ENCODE data around the gene STUB1.

The STUB1 gene

DNA sequence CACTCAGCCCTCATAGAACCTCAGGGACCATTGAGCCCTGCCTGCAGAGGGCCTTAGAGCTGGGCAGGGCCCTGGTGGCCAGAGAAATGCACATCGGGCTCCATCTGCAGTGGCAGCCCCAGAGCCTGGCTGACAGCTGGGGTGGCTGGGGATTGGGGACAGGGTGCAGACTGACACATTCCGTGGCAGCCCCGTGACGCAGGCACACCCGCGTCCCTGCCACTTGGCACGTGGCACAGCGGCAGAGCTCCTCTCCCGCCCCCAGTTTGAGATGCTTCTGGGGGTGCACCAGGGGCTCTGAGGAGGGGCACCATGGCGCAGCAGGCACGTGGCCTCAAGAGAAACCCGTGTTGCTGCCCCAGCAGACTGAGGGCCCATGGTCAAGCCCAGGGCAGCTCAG, 23.2 kb downstream of the STUB1 start:
- H3K4me3 ChIP-seq (ENCODE audit: low read length), result no peak overlapping the region
- TF ChIP-seq, protein P1, sequence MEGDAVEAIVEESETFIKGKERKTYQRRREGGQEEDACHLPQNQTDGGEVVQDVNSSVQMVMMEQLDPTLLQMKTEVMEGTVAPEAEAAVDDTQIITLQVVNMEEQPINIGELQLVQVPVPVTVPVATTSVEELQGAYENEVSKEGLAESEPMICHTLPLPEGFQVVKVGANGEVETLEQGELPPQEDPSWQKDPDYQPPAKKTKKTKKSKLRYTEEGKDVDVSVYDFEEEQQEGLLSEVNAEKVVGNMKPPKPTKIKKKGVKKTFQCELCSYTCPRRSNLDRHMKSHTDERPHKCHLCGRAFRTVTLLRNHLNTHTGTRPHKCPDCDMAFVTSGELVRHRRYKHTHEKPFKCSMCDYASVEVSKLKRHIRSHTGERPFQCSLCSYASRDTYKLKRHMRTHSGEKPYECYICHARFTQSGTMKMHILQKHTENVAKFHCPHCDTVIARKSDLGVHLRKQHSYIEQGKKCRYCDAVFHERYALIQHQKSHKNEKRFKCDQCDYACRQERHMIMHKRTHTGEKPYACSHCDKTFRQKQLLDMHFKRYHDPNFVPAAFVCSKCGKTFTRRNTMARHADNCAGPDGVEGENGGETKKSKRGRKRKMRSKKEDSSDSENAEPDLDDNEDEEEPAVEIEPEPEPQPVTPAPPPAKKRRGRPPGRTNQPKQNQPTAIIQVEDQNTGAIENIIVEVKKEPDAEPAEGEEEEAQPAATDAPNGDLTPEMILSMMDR (conservative IDR thresholded peaks at IDR 0.05; ENCODE audit: low read length), result no peak
- DNase-seq (ENCODE audit: low read depth), result no peak

DNA sequence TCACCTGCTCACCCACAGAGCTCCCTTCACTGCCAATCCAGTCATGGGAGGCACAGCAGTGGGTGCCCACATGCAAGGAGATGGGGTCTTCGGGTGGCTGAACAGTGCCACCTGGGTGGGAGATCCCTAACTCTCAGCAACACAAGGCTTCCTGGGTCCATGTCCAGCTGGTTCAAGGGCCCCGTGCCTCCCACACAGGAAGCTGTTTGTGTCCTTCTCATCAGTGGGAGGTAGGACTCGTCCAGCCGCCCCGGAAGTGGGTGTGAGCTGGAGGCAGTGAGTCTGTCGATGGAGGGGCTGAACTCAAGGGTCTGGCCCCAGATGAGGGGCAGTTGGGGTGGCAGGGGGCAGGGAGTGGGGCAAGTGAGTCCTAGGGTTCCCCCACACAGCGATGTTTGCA, 23.8 kb downstream of the STUB1 start:
- no peak overlapping the region for H3K4me3 ChIP-seq (ENCODE audit: low read length)
- no peak for DNase-seq (ENCODE audit: low read depth)
- TF ChIP-seq, protein P1 (conservative IDR thresholded peaks at IDR 0.05; ENCODE audit: low read length), result no peak

DNA sequence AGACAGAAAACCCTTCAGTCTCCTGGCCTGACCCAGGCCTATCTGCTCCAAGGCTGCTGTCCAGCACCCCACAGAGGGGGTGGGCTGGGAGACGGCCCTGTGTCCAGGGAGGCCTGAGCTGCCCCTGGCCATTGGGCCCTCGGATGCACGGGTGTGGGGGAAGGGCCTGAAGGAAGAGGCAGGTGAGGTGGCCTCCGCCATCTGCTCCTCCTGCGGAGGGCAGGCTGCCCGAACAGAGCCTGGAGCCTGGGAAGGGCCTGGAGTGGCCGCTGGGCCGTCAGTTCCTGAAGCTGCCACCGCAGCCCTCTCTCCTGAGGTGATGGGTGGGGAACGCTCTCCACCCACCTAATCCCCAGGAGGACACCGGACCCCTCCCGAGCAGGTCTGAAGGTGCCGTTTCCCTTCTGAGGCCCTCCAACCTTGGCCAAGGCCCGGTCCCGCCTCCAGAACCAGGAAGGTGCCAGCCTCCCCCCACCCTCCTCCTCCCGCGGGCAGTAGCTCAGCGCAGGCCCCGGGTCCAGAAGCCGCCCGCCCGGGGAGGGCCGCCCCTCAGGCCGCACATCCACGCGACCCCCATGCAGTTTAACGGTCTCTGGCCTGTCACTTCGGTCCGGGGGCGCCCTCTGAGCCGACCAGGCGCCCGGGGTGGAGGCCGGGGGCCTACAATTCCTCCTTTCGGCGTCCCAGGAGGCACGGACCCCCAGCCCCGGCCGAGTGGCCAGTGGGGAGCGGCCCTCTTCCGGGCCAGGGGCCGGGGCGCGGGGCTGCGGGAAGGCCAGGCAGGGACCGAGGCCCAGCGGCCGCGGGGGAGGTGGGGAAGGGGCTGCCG, 24.6 kb downstream of the STUB1 start:
- TF ChIP-seq, protein P1 (conservative IDR thresholded peaks at IDR 0.05; ENCODE audit: low read length), result no peak
- H3K4me3 ChIP-seq (ENCODE audit: low read length), result no peak overlapping the region
- no peak for DNase-seq (ENCODE audit: low read depth)

DNA sequence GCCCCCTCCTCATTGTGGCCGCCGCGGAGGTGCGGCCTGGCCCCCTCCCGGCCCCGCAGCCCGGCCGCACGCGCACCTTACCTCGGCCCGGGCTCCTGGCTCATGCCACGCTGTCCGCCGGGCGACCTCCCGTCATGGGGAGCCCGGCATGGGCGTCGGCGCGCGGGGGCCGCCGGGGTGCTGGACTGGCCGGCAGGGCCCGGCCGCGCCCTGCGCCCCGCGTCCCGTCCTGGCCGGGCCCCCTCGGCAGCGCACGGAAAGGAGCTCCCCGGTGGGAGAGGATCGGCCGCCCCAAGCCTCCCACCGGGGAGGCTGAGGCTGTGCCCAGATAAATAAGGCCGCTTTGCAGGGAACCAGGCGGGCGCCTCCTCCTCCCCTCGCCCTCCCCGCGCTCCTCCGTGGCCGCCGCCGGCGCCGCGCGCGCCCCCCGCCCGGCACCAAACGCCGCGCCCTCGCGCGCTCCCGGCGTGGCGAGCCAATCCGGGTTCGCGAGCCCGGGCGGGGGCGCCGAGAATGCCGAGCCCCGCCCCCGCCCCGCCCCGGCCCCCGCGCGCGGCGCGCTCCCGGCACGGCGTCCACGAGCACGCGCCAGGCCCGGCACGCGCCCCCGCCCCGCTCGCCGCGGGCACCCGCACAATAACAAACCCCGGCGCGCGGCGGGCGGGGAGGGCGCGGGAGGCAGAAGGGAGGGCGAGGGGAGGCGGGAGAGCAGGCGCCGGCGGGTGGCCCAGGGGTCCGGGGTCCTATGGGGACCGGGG, 25.4 kb downstream of the STUB1 start, which contains the start of gene FBXL16:
TSS of gene FBXL16 (minus strand) at position 371 of the 758 bp plus-strand sequence. CDS start 8,396 bp downstream, outside the sequence.
- H3K4me3 ChIP-seq (ENCODE audit: low read length), result no peak within 1 kb of the TSS
- no peak for DNase-seq (ENCODE audit: low read depth)
- TF ChIP-seq, protein P1 (conservative IDR thresholded peaks at IDR 0.05; ENCODE audit: low read length), result no peak

DNA sequence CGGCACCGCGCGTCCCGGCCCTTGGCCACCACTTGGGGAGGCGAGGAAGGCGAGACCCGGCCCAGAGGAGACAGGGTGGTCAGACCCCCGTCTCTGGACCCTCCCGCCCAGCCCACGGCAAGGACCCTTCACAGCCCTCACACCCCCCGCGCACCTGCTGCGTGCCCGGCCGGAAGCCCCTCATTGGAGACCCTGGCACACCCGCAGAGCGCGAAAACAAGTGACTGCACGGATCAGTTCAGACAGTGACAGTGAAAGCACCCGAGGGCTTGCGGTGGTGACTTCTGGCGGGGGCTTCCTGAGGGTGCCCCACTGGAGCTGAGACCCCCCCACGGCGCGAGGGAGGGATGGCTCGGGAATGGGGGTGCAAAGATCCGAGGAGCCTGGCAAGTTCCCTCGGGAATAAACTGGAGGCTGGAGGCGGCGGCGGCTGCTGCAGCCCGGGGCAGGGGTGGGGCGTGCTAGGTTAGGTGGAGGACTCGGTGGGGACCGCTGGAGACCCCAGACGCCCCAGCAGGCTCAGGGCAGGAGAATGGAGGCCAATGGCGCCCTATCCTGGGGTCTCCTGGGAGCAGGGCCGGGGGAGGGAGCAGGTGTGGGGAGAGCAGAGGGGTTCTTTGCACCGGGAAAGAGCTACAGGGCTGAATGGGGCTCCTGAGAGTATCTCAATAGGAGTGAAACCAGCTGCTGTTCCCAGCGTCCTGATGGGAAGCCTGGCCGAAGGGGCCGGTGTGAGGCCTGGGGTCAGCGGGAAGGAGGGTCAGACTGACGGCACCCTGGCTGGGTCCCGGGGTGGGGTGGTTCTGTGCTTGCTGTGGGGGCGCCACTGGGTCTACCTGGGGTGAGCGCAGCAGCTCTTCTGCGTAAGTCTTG, 26.2 kb downstream of the STUB1 start:
- TF ChIP-seq, protein P1 (conservative IDR thresholded peaks at IDR 0.05; ENCODE audit: low read length), result no peak
- DNase-seq (ENCODE audit: low read depth), result no peak
- H3K4me3 ChIP-seq (ENCODE audit: low read length), result no peak overlapping the region

DNA sequence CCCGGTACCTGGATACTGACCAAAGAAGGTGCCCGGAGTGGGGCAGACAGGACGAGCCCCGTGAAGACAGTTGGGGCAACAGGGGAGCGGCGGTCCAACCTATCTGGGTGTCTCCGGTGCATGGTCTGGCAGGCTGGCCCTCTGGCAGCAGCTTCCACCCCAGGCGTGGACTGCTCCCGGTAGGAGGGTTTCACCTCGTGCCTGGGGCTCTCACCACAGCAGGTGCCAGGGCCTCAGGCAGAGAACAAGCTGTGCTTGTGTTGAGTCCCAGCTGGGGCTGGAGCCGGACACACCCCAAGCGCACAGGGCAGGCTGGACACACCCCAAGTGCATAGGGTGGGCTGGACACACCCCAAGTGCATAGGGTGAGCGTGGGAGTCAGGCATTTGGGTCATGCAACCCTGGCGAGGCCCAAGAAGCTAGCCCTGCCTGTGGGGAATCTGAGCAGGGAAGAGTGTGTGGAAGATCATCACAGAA, 26.9 kb downstream of the STUB1 start:
- DNase-seq (ENCODE audit: low read depth), result no peak
- TF ChIP-seq, protein P1 (conservative IDR thresholded peaks at IDR 0.05; ENCODE audit: low read length), result no peak
- no peak overlapping the region for H3K4me3 ChIP-seq (ENCODE audit: low read length)

Data from AG10803 (cell line).